NCI-H2107 treated with DMSO at 0.1 percent for 48 hours (cell line): ENCODE results near the gene RANBP17.
"Not testable (repeated sequence)": the region's sequence is repeated elsewhere in the genome, so short reads cannot be mapped to it uniquely, and the experiment has no call there.

Experiments used
- DNase-seq: peaks from one replicate; lab custom pipeline; 2025; ENCODE audit not compliant: unreplicated experiment; lab: John Stamatoyannopoulos, UW

Gene RANBP17

GRCh38 chr5:170861917-170862766 lies at the start of gene RANBP17:
Gene RANBP17 (plus strand): TSS chr5:170862018.
- no peak for DNase-seq

- no peak for DNase-seq
Measured at GRCh38 chr5:170813231-170813630, 48.6 kb upstream of the RANBP17 start.

GRCh38 chr5:170817195-170817594 lies 44.6 kb upstream of the RANBP17 start:
- DNase-seq: no peak

GRCh38 chr5:170818232-170818631 lies 43.6 kb upstream of the RANBP17 start:
- no peak for DNase-seq

- DNase-seq: no peak
Measured at GRCh38 chr5:170819824-170820223, 42.0 kb upstream of the RANBP17 start.

GRCh38 chr5:170821257-170821800 lies 40.5 kb upstream of the RANBP17 start:
- no peak for DNase-seq

- DNase-seq: no peak
Measured at GRCh38 chr5:170826117-170826516, 35.7 kb upstream of the RANBP17 start.

GRCh38 chr5:170832241-170832640 lies 29.6 kb upstream of the RANBP17 start:
- no peak for DNase-seq

- not testable (repeated sequence) for DNase-seq
Measured at GRCh38 chr5:170833981-170834380, 27.8 kb upstream of the RANBP17 start.

GRCh38 chr5:170836226-170836625 lies 25.6 kb upstream of the RANBP17 start:
- no peak for DNase-seq

- DNase-seq: no peak
Measured at GRCh38 chr5:170843870-170844269, 17.9 kb upstream of the RANBP17 start.

- no peak for DNase-seq
Measured at GRCh38 chr5:170844651-170845050, 17.2 kb upstream of the RANBP17 start.

GRCh38 chr5:170846416-170846815 lies 15.4 kb upstream of the RANBP17 start:
- no peak for DNase-seq

- DNase-seq: no peak
Measured at GRCh38 chr5:170846846-170847245, 15.0 kb upstream of the RANBP17 start.

GRCh38 chr5:170848033-170848432 lies 13.8 kb upstream of the RANBP17 start:
- DNase-seq: no peak

GRCh38 chr5:170849374-170849773 lies 12.4 kb upstream of the RANBP17 start:
- no peak for DNase-seq

- DNase-seq: no peak
Measured at GRCh38 chr5:170854566-170854965, 7.3 kb upstream of the RANBP17 start.

GRCh38 chr5:170857066-170857465 lies 4.8 kb upstream of the RANBP17 start:
- DNase-seq: no peak

- no peak for DNase-seq
Measured at GRCh38 chr5:170860415-170860814, 1.4 kb upstream of the RANBP17 start.

- DNase-seq: no peak
Measured at GRCh38 chr5:170860818-170861666, 776 bp upstream of the RANBP17 start.

GRCh38 chr5:170861667-170861916 lies 226 bp upstream of the RANBP17 start:
- DNase-seq: no peak

GRCh38 chr5:170863646-170864045 lies 1.8 kb downstream of the RANBP17 start:
- DNase-seq: no peak
